HPDE6-E6E7 (cell line): ENCODE data around the gene PDHA2.
"Not testable (repeated sequence)": the region's sequence is repeated elsewhere in the genome, so short reads cannot be mapped to it uniquely, and the experiment has no call there.

Experiments used
- DNase-seq: peaks from one replicate; pipeline ENCODE4 v3.0.0; 2011; ENCODE audit warnings: missing footprints; ENCODE audit errors: extremely low spot score

PDHA2 gene

DNA sequence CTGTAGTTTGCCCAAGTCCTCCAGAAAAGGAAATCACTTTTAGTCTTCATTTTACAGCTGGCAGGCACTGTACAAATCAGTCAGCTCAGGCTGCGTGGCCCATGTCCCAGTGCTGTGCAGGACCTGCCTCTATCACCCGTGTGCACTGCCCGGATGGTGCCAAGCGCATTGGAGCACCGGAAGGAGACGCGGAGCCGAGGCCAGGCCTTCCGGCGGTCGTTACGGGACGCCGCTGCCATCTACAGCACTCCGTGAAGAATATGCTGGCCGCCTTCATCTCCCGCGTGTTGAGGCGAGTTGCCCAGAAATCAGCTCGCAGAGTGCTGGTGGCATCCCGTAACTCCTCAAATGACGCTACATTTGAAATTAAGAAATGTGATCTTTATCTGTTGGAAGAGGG lies at the start of gene PDHA2:
PDHA2 (plus strand) TSS at position 203 of the 400 bp plus-strand sequence; CDS start at position 261, 58 bp downstream.
- DNase-seq, result no peak

GRCh38 chr4:95798003-95798402 lies 41.9 kb upstream of the PDHA2 start:
- no peak for DNase-seq

GRCh38 chr4:95798727-95799126 lies 41.2 kb upstream of the PDHA2 start:
- DNase-seq, result no peak

DNA sequence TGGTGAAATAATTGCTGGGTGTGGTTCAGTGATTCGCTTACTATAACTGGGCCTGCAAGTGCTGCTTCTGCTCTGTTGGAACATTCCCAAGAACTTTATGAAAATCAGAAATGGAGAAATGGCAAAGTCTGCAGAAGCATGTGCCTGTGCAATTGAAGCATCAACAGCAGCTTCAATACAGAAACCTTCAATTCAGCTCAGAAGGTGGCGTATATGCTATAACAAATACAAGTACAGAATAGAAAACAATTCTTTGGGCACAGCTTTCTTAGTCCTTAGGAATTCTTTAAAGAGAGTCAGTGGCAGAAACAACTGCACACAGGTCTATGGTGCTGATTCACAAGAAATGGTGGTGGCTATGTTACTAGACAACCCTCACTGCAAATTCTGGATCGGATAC lies 18.0 kb upstream of the PDHA2 start:
- no peak for DNase-seq

DNA sequence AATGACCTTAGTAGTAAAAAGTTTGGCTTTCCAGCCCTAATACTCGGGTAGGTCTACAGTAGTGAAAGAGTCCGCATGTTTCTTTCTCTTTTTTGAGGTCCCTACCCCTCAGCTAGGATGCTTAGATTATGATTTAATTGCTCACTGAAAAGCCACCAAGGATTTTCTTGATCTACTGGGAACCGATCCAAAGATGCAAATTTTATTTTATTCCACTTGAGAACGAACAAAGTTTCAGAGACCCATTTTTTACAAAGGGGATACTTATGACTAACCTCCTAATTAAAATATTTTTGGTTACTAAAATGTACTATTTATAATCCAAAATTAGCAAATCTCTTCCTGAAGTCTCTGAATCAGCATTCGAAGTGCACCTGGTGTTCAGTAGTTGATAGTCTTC lies 14.3 kb upstream of the PDHA2 start:
- DNase-seq, result no peak

DNA sequence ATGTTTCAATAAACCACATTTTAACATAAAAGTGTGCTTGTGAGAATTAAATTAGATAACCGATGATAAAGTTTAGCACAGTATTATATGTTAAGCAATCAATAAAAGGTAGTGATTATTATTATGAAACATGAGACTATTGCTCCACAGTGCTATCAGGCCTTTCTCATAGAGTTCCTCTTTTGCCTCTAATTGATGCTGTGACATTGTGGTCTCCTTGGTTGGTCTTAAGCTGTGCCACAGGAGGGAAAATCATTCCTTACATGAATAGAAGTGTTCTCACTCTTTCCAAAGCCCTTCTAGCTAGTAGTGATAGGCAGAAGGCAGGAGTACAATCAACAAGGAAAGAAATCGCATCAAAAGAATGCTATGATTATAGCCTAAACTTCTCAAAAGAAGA lies 9.2 kb upstream of the PDHA2 start:
- no peak for DNase-seq

GRCh38 chr4:95831166-95831565 lies 8.7 kb upstream of the PDHA2 start:
- DNase-seq, result no peak

DNA sequence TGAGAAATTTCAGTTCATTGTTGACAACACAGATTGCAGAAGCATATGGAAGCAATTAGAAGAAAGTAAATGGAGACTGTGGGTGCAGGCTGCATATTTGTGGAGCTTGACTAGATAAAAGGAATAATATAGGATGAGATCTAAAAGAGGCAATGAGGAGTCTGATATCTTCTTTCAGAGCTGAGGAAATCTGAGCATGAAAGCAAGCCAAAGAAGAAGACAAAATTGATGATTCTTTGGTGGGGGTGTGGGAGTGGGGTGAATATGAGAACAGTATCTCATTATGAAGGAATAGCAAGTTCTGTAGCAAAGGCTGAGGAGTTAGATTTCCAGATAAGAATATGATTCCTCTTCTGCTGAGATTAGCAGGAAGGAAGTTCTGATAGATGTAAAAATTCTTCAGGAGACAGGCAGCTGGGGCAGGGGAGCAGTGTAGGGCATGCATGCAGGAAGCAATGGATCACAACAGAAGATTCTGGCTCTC lies 6.1 kb upstream of the PDHA2 start:
- DNase-seq, result no peak

DNA sequence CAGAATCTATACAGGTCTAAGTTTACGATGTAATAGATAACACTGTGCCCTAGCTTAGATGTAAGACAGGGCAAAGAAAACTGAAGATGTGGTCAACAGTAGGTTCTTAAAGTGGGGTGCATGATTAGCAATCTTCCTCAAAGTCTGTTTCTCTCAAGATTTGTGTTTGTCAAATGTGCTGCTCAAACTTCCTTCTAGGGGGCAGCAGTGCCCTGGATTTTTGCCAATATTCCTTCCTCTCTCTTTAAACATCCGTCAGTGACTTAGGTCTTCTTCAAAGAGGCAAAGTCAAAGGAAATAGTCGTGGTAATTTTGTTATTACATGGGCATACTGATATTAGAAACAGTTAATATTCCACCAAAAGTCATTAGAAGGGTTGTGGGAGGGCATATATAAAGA lies 4.2 kb upstream of the PDHA2 start:
- DNase-seq, result no peak

GRCh38 chr4:95838192-95838591 lies 1.7 kb upstream of the PDHA2 start:
- no peak for DNase-seq

- DNase-seq, result no peak
These were observed 8.1 kb downstream of the PDHA2 start for GRCh38 chr4:95847908-95848460.

DNA sequence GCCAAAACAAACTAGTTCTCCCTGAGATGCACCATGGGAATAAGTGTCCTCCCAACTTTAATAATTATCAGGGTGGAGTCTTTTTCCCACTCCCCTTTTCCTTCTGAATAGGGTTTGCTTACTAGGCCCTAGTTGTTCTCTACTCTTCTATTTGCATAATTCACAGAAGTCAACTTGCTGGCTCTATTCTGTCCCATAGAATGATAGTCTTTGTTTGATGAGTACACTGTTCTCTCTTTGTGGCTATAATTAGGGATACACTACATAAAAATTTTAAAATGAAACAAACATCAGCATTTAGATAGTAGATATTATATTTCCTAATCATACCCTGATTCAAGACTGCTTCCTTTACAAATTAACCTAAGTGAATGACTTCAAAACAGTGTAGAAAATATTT lies 10.3 kb downstream of the PDHA2 start:
- no peak for DNase-seq

- no peak for DNase-seq
These were observed 17.9 kb downstream of the PDHA2 start for GRCh38 chr4:95857761-95858160.

DNA sequence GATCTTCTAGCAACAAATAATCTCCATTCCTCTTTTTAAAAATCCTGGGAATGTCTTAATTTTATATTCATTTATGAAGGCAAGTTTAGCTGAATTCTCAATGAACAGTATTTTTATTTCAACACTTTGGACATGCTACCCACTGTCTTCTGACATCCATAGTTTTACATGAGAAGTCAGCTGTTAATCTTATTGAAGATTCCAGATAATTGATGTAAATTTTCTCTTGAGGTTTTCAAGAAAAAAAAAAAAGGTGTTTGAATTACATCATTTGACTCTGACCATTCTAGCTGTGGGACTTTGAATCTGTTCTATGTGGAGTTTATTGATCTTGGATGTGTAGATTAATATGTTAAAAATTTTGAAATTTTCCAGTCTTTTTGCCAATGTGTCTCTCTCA lies 28.0 kb downstream of the PDHA2 start:
- no peak for DNase-seq

GRCh38 chr4:95869414-95869813 lies 29.5 kb downstream of the PDHA2 start:
- not testable (repeated sequence) for DNase-seq

DNA sequence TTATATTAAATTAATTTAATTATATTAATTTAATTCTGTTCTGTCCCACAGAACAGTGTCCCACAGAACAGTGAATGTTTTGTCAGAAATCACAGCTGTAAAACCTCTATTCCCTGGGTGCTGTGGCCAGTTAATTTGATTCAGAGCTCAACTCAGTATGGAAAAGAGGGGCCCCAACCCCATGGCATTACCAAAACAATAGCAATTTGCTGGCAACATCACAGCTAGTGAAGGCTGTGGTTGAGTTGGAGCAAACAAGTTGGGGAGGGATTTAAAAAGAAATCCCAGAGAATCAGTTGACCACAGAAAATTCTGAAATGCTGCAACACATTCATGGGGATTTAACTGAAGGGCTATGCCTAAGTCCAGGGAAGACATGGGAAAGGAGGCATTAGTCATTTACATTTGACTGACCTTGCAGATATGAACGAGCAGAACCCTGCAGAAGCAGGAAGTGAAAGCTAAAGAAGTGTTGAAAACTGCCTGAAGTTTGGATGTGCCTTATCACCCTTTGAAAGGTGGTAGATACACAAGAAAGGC lies 30.1 kb downstream of the PDHA2 start:
- DNase-seq, result no peak

- DNase-seq, result no peak
These were observed 37.7 kb downstream of the PDHA2 start for GRCh38 chr4:95877636-95878035.

DNA sequence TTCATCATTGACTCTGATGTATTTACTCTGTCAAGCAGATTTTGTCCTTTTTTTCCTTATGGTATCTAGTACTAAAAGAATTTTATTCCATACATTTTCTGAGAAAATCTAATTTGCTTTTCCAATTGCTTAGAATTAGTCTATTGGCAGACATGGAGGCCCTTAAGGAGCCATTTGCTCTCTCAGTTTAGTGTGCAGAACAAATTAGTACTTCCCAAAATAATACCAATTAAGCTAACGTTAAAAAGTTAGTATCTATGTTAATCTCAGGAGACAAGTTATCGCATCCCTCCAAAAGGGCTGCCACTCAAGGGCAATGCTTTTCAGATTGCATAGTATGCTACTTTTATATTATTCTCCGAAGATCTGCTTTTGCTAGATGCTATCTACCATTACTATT lies 47.7 kb downstream of the PDHA2 start:
- DNase-seq, result no peak

GRCh38 chr4:95889662-95890061 lies 49.8 kb downstream of the PDHA2 start:
- DNase-seq, result no peak
